BJ (cell line): ENCODE measurements around the gene ARRDC2. TPM values are rescaled to one million over a fixed set of nuclear protein-coding genes. Genes with fewer than 3 reads are reported as not detected.
"Not testable (repeated sequence)": the region's sequence is repeated elsewhere in the genome, so short reads cannot be mapped to it uniquely, and the experiment has no call there.

ENCODE experiments used
- CTCF ChIA-PET: fragments of 350-600 bp; formaldehyde crosslinking; extraction: SDS; loops from one replicate; lab custom pipeline; 2021; ENCODE audit warnings: antibody characterized with exemption, inconsistent platforms; lab: Yijun Ruan, JAX
- POLR2A ChIA-PET: fragments of 300-600 bp; sonication (Branson Sonifier 250); formaldehyde crosslinking; extraction: SDS; loops from one replicate; lab custom pipeline; 2021; ENCODE audit warnings: antibody characterized with exemption; lab: Charles Lee
- DNase-seq: peaks from one replicate; pipeline ENCODE4 v3.0.0-alpha.2; 2011; ENCODE audit warnings: low read depth
- H3K27me3 ChIP-seq: 2 replicates; pipeline ENCODE4 v1.6.0; 2011; ENCODE audit warnings: low read length; ENCODE audit not compliant: control insufficient read depth, insufficient read depth
- H3K36me3 ChIP-seq: 2 replicates; pipeline ENCODE4 v1.5.1; 2011; ENCODE audit warnings: low read length; ENCODE audit not compliant: control insufficient read depth, insufficient read depth
- H3K4me3 ChIP-seq: 2 replicates; pipeline ENCODE4 v1.5.1; 2011; ENCODE audit warnings: low read depth, mild to moderate bottlenecking, control low read depth, low read length
- polyA plus RNA-seq: library from polyadenylated mRNA; depleted of rRNA; stranded (reverse); fragments of >200 nt; gene quantifications from 2 replicates; pipeline ENCODE4 v1.2.3, GENCODE V29; 2011
- TF ChIP-seq, protein P1 (sequence below): IDR thresholded peaks from 2 replicates; pipeline ENCODE4 v1.5.1; 2011; ENCODE audit warnings: low read depth, mild to moderate bottlenecking, control low read depth, inconsistent platforms, low read length, moderate library complexity; ENCODE audit not compliant: insufficient read depth

The ARRDC2 gene
- polyA plus RNA-seq, 1 experiment: 6.0 TPM

DNA sequence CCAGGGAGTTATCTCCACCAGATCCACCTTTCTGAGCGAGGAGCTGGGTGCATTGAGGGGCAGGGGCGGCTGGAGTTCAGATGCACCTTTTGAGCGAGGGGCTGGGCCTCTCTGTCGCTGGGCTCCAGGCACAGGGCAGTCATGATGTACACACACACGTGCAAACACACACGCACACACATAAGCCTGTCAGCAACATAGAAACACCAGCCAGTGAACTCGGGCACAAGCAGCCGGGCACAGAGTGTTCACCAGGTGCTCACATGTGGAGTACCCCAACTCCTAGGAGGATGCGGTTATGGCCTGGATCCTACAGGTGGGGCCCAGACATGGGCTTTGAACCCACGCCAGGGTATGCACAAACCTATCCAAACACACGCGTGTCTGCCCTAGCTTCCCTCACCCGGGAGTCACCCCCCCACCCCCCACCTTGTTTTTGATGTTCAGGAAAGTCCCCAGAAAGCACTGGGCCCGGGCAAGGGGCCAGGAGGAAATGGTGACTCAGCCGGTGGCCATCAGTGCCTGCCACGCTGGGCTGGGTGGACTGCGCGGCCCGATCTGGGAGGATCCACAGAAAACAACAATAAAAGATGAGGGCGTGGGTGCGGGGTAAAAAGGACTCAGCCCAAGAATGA, 13.3 kb downstream of the ARRDC2 start:
- Histone ChIP-seq H3K27me3 (no peaks in the 10 kb centered on the region), H3K36me3 (no peaks in the 10 kb centered on the region; the same call in 1 of the 2 replicates), H3K4me3 (no peak overlapping the region)
- CTCF ChIA-PET: interaction anchor here (1.0 to 1.7 kb wide), 5 partner anchors 10 to 39 kb away, joined by 3 to 5 read pairs (median 4); no protein-coding TSS in a partner anchor
- TF ChIP-seq, protein P1, sequence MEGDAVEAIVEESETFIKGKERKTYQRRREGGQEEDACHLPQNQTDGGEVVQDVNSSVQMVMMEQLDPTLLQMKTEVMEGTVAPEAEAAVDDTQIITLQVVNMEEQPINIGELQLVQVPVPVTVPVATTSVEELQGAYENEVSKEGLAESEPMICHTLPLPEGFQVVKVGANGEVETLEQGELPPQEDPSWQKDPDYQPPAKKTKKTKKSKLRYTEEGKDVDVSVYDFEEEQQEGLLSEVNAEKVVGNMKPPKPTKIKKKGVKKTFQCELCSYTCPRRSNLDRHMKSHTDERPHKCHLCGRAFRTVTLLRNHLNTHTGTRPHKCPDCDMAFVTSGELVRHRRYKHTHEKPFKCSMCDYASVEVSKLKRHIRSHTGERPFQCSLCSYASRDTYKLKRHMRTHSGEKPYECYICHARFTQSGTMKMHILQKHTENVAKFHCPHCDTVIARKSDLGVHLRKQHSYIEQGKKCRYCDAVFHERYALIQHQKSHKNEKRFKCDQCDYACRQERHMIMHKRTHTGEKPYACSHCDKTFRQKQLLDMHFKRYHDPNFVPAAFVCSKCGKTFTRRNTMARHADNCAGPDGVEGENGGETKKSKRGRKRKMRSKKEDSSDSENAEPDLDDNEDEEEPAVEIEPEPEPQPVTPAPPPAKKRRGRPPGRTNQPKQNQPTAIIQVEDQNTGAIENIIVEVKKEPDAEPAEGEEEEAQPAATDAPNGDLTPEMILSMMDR: no peak
- DNase-seq: peak; percentile 52
- POLR2A ChIA-PET: no interaction called here

DNA sequence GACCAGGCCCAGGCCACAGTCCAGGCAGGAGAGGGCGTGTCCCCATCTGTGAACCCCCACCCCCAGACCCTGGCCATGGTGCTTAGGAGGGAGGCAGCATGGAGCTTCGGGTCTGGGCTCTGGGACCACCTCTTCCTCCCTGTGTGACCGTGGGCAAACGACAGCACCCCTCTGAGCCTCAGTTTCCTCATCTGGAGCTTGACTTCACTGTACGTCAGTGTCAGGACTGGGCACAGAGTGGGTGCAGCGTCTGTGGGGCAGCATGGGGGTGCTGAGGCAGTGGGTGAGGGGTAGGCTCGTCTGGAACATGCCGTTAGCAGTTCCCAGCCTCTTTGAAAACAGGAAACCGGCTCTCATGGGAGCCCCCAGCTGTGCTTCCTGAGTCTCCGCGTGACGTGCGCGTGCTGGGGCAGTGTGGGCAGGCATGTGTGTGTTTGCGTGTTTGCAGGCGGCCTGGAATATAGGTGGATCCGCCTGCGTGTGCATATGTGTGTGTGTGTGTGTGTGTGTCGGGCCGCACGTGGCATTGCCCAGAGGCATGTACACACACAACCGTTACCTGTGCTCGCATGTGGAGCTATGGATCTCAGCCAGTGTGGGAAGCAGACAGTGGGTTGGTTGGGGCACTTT, 15.8 kb downstream of the ARRDC2 start:
- no peaks in the 10 kb centered on the region for H3K27me3 ChIP-seq
- H3K36me3 ChIP-seq: no peaks in the 10 kb centered on the region
- no peak overlapping the region for H3K4me3 ChIP-seq
- POLR2A ChIA-PET: no interaction called here
- CTCF ChIA-PET: interaction anchor here (0.8 to 1.9 kb wide), 2 partner anchors 16 to 35 kb away, joined by 3 to 11 read pairs; no protein-coding TSS in a partner anchor
- TF ChIP-seq, protein P1: no peak
- no peak for DNase-seq

DNA sequence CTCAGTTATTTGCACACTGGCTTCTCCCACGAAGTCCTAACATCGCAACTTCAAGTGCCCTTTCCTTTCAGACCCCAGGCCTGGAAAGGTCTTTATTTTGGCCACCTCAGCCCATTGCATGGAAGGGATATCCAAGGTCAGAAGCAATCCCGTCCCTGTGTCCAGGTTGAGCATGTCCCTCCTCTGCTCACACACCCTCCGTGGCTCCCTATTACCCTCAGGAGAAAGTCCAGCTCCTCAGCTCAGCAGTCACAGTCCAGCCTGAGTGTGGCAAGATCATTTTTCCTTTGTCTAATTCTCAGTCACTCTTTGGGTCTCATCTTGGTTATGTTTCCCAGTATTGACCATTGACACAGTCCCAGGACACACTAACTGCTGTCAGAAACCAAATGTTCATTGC, 19.2 kb downstream of the ARRDC2 start:
- TF ChIP-seq, protein P1: no peak
- no peak for DNase-seq
- Histone ChIP-seq H3K36me3 (no peaks in the 10 kb centered on the region), H3K4me3 (no peak overlapping the region), H3K27me3 (no peaks in the 10 kb centered on the region)
- ChIA-PET POLR2A (no interaction called here), CTCF (interaction anchor here (0.8 to 1.3 kb wide), 2 partner anchors 20 to 660 kb away, joined by 3 to 4 read pairs; no protein-coding TSS in a partner anchor)

DNA sequence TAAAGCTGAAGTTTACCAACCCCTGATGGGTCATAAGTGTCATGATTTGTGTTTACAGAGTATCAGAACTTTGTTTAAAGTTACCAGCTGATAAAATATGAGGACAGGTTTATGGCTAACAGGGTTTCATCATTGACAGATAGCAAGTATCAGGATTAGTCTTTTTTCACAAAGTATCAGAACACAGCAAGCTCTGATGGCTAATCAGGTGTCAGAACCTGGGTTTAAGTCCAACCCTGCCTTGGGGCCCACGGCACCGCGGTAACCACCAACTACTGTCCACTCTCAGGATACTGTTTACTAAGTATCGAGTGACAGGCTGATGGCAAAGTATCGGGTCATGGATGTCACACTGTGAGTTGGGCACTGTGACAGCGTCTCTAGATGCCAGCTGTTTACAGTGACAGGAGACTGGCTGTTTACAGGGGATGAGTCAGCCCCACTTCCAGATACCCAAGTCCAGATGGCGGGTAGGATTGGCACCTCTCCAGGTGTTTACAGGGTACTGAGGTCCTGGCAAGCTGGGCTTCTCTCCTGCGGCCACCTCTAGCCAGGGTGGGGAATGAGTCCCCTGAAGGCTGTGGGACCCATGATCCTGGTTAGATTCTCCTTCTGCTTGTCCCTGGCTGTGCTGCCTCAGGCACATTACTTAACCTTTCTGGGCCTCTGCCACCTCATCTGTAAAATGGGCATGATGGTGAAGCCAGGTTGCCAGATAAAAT, 21.8 kb downstream of the ARRDC2 start:
- ChIA-PET CTCF (interaction anchor here (1.2 kb wide), 2 partner anchors 13 to 29 kb away, joined by 3 read pairs; no protein-coding TSS in a partner anchor), POLR2A (no interaction called here)
- DNase-seq: no peak
- TF ChIP-seq, protein P1: no peak
- no peaks in the 10 kb centered on the region for H3K36me3 ChIP-seq
- no peaks in the 10 kb centered on the region for H3K27me3 ChIP-seq
- H3K4me3 ChIP-seq: no peak overlapping the region

DNA sequence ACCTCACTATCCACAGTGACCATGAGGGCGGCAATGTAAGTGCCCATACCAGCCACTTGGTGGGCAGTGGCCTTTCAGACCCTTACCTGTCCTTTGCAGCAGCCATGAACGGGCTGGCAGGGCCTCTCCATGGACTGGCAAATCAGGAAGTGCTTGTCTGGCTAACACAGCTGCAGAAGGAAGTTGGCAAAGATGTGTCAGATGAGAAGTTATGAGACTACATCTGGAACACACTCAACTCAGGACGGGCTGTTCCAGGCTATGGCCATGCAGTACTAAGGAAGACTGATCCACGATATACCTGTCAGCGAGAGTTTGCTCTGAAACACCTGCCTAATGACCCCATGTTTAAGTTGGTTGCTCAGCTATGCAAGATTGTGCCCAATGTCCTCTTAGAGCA, 23.4 kb downstream of the ARRDC2 start:
- CTCF ChIA-PET: interaction anchor here (0.8 to 1.2 kb wide), 2 partner anchors 11 to 28 kb away, joined by 3 read pairs; no protein-coding TSS in a partner anchor
- POLR2A ChIA-PET, DNase-seq, H3K36me3 ChIP-seq, H3K4me3 ChIP-seq, H3K27me3 ChIP-seq: not testable (repeated sequence)

DNA sequence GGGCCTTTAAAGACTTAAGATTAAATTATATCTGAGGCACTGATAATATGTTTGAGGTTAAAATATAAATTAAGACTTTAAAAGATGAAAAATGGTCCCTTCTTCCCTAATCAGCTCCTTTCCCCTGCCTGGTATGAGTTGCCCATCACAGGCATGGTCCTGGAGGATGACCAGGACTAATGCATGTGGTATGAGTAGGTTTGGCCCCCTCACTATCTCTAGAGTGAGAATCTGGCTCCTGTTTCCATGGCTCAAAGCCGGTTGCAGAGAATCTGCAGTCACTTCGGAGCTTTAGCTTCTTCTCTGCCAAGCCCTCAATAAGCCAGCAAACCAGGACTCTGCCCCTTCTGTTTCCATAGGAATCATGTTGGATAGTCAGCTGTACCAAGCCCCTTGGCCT, 24.1 kb downstream of the ARRDC2 start:
- CTCF ChIA-PET: interaction anchor here (0.5 to 1.2 kb wide), 2 partner anchors 11 to 23 kb away, joined by 3 read pairs; no protein-coding TSS in a partner anchor

More for the DNA sequence above, 24.1 kb downstream of the ARRDC2 start:
- H3K4me3 ChIP-seq, DNase-seq, H3K36me3 ChIP-seq, H3K27me3 ChIP-seq, POLR2A ChIA-PET: not testable (repeated sequence)
